Measurements from ENCODE around the gene TRIM75.
"Not testable (repeated sequence)": the region's sequence is repeated elsewhere in the genome, so short reads cannot be mapped to it uniquely, and the experiment has no call there.

Gene TRIM75

DNA sequence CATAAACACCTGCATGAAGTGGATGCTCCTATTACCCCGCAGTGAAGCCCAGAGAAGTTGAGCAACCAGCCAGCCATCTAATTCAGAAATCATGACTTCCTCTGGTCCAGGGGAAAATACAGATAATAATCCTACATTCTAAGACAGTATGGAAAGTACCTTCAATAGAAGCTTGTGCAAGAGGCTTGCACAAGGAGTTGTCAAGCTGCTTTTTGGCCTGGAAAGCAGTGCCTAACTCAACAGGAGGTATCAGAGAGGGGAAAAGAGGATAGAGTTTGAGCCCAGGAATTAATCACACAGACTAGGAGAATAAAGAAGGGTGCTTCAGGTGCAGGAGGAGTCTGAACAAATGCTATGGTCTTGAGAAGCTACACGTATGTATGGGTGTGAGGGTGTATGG lies 32.3 kb downstream of the TRIM75 start:
- DNase-seq (ENCODE audit: low read depth in 1 of 2, low spot score in 1 of 2), result no peak
- no peaks in the 10 kb centered on the region for H3K27me3 ChIP-seq (ENCODE audit: insufficient read depth, poor library complexity, severe bottlenecking)
- TF ChIP-seq, protein P1, sequence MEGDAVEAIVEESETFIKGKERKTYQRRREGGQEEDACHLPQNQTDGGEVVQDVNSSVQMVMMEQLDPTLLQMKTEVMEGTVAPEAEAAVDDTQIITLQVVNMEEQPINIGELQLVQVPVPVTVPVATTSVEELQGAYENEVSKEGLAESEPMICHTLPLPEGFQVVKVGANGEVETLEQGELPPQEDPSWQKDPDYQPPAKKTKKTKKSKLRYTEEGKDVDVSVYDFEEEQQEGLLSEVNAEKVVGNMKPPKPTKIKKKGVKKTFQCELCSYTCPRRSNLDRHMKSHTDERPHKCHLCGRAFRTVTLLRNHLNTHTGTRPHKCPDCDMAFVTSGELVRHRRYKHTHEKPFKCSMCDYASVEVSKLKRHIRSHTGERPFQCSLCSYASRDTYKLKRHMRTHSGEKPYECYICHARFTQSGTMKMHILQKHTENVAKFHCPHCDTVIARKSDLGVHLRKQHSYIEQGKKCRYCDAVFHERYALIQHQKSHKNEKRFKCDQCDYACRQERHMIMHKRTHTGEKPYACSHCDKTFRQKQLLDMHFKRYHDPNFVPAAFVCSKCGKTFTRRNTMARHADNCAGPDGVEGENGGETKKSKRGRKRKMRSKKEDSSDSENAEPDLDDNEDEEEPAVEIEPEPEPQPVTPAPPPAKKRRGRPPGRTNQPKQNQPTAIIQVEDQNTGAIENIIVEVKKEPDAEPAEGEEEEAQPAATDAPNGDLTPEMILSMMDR (IDR thresholded peaks at IDR 0.05; ENCODE audit: insufficient read depth, low read length), result no peak
- TF ChIP-seq, protein P2, sequence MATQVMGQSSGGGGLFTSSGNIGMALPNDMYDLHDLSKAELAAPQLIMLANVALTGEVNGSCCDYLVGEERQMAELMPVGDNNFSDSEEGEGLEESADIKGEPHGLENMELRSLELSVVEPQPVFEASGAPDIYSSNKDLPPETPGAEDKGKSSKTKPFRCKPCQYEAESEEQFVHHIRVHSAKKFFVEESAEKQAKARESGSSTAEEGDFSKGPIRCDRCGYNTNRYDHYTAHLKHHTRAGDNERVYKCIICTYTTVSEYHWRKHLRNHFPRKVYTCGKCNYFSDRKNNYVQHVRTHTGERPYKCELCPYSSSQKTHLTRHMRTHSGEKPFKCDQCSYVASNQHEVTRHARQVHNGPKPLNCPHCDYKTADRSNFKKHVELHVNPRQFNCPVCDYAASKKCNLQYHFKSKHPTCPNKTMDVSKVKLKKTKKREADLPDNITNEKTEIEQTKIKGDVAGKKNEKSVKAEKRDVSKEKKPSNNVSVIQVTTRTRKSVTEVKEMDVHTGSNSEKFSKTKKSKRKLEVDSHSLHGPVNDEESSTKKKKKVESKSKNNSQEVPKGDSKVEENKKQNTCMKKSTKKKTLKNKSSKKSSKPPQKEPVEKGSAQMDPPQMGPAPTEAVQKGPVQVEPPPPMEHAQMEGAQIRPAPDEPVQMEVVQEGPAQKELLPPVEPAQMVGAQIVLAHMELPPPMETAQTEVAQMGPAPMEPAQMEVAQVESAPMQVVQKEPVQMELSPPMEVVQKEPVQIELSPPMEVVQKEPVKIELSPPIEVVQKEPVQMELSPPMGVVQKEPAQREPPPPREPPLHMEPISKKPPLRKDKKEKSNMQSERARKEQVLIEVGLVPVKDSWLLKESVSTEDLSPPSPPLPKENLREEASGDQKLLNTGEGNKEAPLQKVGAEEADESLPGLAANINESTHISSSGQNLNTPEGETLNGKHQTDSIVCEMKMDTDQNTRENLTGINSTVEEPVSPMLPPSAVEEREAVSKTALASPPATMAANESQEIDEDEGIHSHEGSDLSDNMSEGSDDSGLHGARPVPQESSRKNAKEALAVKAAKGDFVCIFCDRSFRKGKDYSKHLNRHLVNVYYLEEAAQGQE (IDR thresholded peaks at IDR 0.05; ENCODE audit: insufficient replicate concordance, low read depth), result no peak
- H3K27ac ChIP-seq (replicated peaks), result no peak overlapping the region
- no peak overlapping the region for H3K4me3 ChIP-seq (replicated peaks; ENCODE audit: insufficient read depth, low read length)

DNA sequence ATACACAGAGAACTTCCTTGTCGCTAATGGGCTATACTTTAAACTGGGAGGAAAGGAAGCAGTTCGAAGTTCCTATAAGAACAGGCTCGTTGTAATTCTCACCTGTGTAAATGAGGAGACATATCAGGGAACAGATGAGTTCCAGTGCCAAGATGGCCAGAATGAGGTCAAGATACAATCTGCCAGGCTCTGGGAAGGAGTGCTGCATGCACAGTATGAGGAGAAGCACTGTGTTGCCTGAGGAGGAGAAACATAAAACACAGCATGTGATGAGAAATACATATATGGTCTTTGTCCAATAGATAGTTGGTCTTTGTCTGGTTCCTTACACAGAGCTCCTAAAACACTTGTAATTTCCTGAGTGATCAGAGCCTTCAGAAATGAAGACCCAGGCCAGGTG lies 34.7 kb downstream of the TRIM75 start:
- Histone ChIP-seq H3K27ac (replicated peaks) (no peak overlapping the region), H3K4me3 (replicated peaks; ENCODE audit: insufficient read depth, low read length) (no peak overlapping the region), H3K27me3 (ENCODE audit: insufficient read depth, poor library complexity, severe bottlenecking) (no peaks in the 10 kb centered on the region)
- TF ChIP-seq, protein P1 (IDR thresholded peaks at IDR 0.05; ENCODE audit: insufficient read depth, low read length), result no peak
- TF ChIP-seq SPI1 (IDR thresholded peaks at IDR 0.05; ENCODE audit: borderline replicate concordance, low read depth) (no peak), POLR2AphosphoS5 (IDR thresholded peaks at IDR 0.05; ENCODE audit: low read depth) (no peak), GABPA (IDR thresholded peaks at IDR 0.05; ENCODE audit: low read depth) (no peak)
- TF ChIP-seq, protein P2 (IDR thresholded peaks at IDR 0.05; ENCODE audit: insufficient replicate concordance, low read depth), result no peak
- DNase-seq (ENCODE audit: low read depth in 1 of 2, low spot score in 1 of 2), result no peak

DNA sequence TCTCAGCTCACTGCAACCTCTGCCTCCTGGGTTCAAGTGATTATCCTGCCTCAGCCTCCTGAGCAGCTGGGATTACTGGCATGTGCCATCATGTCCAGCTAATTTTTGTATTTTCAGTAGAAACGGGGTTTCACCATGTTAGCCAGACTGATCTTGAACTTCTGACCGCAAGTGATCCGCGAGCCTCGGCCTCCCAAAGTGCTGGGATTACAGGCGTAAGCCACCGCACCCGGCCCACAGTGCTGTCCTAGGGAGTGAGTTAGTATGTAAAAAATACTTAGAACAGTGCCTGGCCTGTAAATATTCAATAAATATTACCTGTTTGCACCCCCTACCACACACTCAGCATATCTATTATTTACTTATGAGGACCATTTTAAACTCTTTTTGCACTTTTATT lies 38.5 kb downstream of the TRIM75 start:
- DNase-seq (ENCODE audit: low read depth in 1 of 2, low spot score in 1 of 2); H3K4me3 ChIP-seq (replicated peaks; ENCODE audit: insufficient read depth, low read length); H3K27ac ChIP-seq (replicated peaks); H3K27me3 ChIP-seq (ENCODE audit: insufficient read depth, poor library complexity, severe bottlenecking): not testable (repeated sequence)

DNA sequence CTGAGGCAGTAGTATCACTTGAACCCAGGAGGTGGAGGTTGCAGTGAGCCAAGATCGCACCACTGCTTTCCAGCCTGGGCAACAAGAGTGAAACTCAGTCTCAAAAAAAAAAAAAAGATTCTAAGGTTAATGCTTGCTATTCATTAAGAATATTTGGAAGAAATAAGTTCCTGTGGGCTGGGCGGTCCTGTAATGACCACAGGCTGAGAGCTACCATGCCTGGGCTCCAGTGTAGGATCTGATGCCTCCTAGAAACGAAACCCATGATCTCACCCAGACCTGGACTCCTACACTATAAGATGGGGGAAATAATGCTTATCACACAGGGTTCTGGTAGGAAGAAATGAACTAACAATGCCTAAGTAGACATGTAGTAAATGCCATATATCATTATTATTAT lies 41.2 kb downstream of the TRIM75 start:
- no peak for TF ChIP-seq POLR2AphosphoS5 (IDR thresholded peaks at IDR 0.05; ENCODE audit: low read depth)
- TF ChIP-seq, protein P2 (IDR thresholded peaks at IDR 0.05; ENCODE audit: insufficient replicate concordance, low read depth), result no peak
- no peak for TF ChIP-seq GABPA (IDR thresholded peaks at IDR 0.05; ENCODE audit: low read depth)
- TF ChIP-seq, protein P1 (IDR thresholded peaks at IDR 0.05; ENCODE audit: insufficient read depth, low read length), result no peak
- no peak for TF ChIP-seq SPI1 (IDR thresholded peaks at IDR 0.05; ENCODE audit: borderline replicate concordance, low read depth)
- no peak for DNase-seq (ENCODE audit: low read depth in 1 of 2, low spot score in 1 of 2)

More for the DNA sequence above, 41.2 kb downstream of the TRIM75 start:
- Histone ChIP-seq H3K4me3 (replicated peaks; ENCODE audit: insufficient read depth, low read length) (no peak overlapping the region), H3K27me3 (ENCODE audit: insufficient read depth, poor library complexity, severe bottlenecking) (no peaks in the 10 kb centered on the region), H3K27ac (replicated peaks) (no peak overlapping the region)
